Cardiac fibroblast (primary cell): ENCODE data around the gene BOLL.
"Not testable (repeated sequence)": the region's sequence is repeated elsewhere in the genome, so short reads cannot be mapped to it uniquely, and the experiment has no call there.

ENCODE experiments used
- DNase-seq, 2 donors: peaks; one replicate each; pipeline versions ENCODE4 v3.0.0 to v3.0.0-alpha.2; 2010; ENCODE audit warnings: low read depth in 2 of 2
- H3K4me3 ChIP-seq, 2 donors: replicated peaks in 1 of 2; 1 replicate in 1 of 2; 2 replicates in 1 of 2; pipeline ENCODE4 v1.5.1; 2011; ENCODE audit warnings: low read depth in 2 of 2, low read length in 2 of 2, mild to moderate bottlenecking in 2 of 2, moderate library complexity in 1 of 2
- TF ChIP-seq, protein P1 (sequence below): IDR thresholded peaks from one replicate; pipeline ENCODE4 v1.5.1; 2011; ENCODE audit warnings: low read depth, mild to moderate bottlenecking, low read length, inconsistent platforms

Gene BOLL

DNA sequence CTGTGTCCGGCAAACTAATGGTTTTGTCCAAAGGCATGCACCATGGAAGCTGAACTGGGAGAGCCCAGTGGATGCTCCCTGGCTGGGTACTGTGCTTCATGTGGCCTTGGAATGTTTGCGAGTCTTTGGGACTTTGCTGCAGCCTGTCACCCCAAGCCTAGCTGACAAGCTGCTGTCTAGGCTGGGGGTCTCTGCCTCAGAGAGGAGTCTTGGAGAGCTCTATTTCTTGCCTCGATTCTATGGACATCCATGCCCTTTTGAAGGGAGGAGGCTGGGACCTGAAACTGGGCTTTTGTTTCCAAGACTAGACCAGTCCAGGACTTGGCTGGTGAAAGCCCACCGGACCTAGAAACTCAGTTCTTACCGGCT, 78.3 kb downstream of the BOLL start:
- TF ChIP-seq, protein P1, sequence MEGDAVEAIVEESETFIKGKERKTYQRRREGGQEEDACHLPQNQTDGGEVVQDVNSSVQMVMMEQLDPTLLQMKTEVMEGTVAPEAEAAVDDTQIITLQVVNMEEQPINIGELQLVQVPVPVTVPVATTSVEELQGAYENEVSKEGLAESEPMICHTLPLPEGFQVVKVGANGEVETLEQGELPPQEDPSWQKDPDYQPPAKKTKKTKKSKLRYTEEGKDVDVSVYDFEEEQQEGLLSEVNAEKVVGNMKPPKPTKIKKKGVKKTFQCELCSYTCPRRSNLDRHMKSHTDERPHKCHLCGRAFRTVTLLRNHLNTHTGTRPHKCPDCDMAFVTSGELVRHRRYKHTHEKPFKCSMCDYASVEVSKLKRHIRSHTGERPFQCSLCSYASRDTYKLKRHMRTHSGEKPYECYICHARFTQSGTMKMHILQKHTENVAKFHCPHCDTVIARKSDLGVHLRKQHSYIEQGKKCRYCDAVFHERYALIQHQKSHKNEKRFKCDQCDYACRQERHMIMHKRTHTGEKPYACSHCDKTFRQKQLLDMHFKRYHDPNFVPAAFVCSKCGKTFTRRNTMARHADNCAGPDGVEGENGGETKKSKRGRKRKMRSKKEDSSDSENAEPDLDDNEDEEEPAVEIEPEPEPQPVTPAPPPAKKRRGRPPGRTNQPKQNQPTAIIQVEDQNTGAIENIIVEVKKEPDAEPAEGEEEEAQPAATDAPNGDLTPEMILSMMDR: no peak
- H3K4me3 ChIP-seq: peak overlapping the region; percentile 84 to 96
- DNase-seq: no peak

DNA sequence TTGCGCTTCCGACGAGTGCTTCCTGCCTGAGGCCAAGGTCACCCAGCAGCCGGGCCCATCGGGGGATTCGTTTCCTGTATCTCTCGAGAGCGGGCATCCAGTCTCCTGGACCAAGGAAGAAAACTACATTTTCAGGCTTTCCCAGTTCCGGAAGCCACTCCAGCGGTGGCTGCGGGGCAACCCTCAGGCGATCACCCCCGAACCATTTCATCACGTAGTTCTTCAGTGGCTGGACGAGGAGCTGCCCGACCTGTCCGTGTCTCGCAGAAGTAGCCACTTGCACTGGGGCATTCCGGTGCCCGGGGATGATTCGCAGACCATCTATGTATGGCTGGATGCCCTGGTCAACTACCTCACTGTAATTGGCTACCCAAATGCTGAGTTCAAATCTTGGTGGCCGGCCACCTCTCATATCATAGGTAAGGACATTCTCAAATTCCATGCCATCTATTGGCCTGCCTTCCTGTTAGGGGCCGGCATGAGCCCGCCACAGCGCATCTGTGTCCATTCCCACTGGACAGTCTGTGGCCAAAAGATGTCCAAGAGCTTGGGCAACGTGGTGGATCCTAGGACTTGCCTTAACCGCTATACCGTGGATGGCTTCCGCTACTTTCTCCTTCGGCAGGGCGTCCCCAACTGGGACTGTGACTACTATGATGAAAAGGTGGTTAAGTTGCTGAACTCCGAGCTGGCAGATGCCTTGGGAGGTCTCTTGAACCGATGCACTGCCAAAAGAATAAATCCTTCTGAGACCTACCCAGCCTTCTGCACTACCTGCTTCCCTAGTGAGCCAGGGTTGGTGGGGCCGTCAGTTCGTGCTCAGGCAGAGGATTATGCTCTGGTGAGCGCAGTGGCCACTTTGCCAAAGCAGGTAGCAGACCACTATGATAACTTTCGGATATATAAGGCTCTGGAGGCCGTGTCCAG, 78.9 kb downstream of the BOLL start:
- TF ChIP-seq, protein P1: no peak
- DNase-seq: peak; percentile 16 to 21
- peak overlapping the region; percentile 84 to 96 for H3K4me3 ChIP-seq

DNA sequence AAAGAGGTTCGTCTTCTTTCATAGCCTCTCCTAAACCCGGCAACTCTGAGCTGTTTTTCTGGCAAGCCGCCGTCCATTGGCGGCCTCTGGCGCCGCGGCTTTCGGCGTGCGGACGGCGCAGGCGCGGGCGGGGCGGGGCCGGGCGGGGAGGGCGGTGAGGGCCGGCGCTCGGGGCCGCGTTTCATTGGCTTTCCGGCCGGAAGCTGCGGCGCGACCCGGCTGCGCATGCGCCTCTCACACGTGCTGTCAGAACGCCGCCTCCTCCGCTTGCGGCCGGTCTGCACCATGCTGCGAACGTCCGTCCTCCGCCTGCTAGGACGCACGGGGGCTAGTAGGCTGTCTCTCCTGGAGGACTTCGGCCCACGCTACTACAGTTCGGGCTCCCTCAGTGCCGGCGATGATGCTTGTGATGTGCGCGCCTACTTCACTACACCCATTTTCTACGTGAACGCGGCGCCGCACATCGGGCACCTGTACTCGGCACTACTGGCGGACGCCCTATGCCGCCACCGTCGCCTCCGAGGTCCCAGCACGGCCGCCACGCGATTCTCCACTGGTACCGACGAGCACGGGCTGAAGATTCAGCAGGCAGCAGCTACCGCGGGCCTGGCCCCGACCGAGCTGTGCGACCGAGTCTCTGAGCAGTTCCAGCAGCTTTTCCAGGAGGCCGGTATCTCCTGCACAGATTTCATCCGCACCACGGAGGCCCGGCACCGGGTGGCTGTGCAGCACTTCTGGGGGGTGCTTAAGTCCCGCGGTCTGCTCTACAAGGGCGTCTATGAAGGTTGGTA, 79.8 kb downstream of the BOLL start, which contains the start of gene MARS2:
MARS2 (plus strand) TSS at position 249 of the 791 bp plus-strand sequence; CDS start at position 286, 37 bp downstream.
- DNase-seq: peak; percentile 92 to 95
- TF ChIP-seq, protein P1: no peak

DNA sequence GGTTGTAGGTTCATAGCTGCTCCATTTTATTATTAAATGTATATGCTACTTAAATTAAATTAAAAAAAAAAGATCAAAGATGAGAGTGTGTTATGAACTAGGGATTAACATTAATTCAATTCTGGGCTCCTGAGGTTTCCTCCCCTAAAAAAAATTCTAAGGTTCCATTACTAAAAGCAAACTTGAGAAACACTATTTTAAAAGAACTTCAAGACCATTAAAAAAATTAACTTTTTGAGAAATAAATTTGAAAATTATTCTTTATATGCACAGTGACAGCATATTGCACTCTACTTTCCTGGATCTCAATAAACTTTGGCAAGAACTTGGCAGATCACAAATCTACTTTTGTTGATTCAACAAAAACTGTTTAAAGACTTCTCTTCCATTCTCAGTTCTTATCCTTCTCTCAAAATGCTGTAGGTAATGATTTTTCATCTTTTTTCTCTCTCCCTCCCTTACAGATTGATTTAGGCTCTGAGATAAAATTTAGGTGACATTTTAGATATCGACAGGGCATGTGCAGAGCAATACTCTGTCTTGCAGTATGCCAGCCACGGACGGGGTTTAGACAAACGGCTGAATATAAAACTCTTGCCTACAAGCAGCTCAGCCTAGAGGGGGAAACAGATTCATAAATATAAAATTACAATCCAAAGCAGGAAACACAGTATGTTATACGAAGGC, 80.5 kb downstream of the BOLL start:
- TF ChIP-seq, protein P1: no peak
- DNase-seq: no peak
- H3K4me3 ChIP-seq: peak overlapping the region; percentile 42 to 55

More for the DNA sequence above, 79.8 kb downstream of the BOLL start, which contains the start of gene MARS2:
- H3K4me3 ChIP-seq: peak within 1 kb of the TSS; percentile 84 to 96

DNA sequence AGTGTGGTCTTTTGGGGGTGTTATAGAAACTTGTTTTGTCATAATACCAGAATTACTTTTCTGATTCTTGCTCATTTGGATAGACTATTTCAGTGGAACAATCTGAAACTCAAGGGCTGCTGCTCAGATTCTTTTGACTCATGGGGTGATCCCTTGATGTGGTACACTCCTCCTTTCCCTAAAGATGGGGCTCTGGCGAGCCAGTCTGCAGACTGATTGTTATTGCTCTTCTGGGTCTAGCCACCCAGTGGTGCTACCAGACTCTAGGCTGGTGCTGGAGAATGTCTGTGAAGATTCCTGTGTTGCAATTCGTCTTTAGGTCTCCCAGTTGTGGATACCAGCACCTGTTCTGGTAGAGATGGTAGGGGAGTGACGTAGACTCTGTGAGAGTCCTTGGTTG, 84.2 kb downstream of the BOLL start:
- DNase-seq: no peak
- H3K4me3 ChIP-seq: no peak overlapping the region
- TF ChIP-seq, protein P1: no peak

DNA sequence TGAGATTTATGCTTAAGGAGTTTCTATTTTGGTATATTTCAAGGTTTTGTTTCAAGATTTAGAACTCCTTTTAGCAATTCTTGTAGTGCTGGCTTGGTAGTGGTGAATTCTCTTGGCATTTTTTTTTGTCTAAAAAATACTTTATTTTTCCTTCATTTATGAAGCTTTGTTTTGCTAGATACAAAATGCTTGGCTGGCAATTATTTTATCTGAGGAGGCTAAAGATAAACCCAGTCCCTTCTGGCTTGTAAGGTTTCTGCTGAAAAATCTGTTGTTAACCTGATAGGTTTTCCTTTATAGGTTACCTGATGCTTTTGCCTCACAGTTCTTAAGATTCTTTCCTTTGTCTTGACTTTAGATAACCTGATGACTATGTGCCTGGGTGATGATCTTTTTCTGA, 85.4 kb downstream of the BOLL start:
- not testable (repeated sequence) for DNase-seq, H3K4me3 ChIP-seq

DNA sequence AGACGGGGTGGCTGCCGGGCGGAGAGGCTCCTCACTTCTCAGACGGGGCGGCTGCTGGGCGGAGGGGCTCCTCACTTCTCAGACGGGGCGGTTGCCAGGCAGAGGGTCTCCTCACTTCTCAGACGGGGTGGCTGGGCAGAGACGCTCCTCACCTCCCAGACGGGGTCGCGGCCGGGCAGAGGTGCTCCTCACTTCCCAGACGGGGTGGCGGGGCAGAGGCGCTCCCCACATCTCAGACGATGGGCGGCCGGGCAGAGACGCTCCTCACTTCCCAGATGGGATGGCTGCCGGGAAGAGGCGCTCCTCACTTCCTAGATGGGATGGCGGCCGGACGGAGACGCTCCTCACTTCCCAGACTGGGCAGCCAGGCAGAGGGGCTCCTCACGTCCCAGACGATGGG, 88.5 kb downstream of the BOLL start:
- not testable (repeated sequence) for DNase-seq, H3K4me3 ChIP-seq

DNA sequence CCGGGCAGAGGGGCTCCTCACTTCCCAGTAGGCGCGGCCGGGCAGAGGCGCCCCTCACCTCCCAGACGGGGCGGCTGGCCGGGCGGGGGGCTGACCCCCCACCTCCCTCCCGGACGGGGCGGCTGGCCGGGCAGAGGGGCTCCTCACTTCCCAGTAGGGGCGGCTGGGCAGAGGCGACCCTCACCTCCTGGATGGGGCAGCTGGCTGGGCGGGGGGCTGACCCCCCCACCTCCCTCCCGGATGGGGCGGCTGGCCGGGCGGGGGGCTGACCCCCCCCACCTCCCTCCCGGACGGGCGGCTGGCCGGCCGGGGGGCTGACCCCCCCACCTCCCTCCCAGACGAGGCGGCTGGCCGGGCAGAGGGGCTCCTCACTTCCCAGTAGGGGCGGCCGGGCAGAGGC, 89.1 kb downstream of the BOLL start:
- DNase-seq: not testable (repeated sequence)

DNA sequence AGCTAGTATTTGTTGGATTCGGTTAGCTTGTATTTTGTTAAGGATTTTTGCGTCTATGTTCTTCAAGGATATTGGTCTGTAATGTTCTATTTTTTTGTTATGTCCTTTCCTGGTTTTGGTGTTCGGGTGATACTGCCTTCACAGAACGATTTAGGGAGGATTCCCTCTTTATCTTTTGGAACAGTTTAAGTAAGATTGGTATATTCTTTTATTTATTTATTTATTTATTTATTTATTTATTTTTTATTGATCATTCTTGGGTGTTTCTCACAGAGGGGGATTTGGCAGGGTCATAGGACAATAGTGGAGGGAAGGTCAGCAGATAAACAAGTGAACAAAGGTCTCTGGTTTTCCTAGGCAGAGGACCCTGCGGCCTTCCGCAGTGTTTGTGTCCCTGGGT, 89.9 kb downstream of the BOLL start:
- not testable (repeated sequence) for H3K4me3 ChIP-seq, DNase-seq

More for the DNA sequence above, 89.1 kb downstream of the BOLL start:
- not testable (repeated sequence) for H3K4me3 ChIP-seq
